ENCODE measurements around the gene CLEC2L.

DNA sequence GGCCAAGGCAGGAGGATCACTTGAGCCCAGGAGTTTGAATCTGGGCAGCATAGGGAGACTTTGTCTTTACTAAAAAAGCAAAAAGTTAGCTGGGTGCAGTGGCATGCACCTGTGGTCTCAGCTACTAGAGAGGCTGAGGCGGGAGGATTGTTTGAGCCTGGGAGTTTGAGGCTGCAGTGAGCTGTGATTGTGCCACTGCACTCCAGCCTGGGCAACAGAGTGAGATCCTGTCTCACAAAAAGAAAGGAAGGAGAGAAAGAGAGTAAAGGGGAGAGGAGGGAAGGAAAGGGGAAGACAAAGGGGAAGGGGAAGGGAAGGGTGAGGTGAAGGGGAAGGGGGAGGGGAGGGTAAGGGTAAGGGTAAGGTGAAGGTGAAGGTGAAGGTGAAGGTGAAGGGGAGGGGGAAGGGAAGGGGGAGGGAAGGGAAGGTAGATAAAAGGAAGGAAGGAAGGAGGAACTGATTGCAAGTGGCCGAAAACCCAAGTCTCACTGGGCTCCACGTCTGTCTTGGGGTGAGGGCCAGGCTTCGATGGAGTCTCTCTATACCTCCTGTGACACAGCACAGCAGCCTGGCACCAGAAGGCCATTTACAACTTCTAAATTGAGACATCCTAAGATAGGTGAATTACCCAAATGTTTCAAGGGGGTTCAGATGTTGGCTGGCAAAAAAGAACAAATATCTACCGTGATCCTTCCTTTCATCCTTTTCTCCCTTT is 36.0 kb upstream of the CLEC2L start:
- TF ChIP-seq, protein P1, sequence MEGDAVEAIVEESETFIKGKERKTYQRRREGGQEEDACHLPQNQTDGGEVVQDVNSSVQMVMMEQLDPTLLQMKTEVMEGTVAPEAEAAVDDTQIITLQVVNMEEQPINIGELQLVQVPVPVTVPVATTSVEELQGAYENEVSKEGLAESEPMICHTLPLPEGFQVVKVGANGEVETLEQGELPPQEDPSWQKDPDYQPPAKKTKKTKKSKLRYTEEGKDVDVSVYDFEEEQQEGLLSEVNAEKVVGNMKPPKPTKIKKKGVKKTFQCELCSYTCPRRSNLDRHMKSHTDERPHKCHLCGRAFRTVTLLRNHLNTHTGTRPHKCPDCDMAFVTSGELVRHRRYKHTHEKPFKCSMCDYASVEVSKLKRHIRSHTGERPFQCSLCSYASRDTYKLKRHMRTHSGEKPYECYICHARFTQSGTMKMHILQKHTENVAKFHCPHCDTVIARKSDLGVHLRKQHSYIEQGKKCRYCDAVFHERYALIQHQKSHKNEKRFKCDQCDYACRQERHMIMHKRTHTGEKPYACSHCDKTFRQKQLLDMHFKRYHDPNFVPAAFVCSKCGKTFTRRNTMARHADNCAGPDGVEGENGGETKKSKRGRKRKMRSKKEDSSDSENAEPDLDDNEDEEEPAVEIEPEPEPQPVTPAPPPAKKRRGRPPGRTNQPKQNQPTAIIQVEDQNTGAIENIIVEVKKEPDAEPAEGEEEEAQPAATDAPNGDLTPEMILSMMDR (IDR thresholded peaks at IDR 0.05; ENCODE audit: low read depth, low read length, poor library complexity, severe bottlenecking): no peak
- no peak for TF ChIP-seq EZH2phosphoT487 (IDR thresholded peaks at IDR 0.05; ENCODE audit: borderline replicate concordance, low read length)

Measured in DOHH2 (cell line).